Smooth muscle cell (in vitro differentiated cells): Measurements from ENCODE around the gene CDKAL1. TPM values are rescaled to one million over a fixed set of nuclear protein-coding genes. Genes with fewer than 3 reads are reported as not detected.

Experiments used
- DNase-seq: peaks from one replicate; lab custom pipeline; 2025; ENCODE audit not compliant: unreplicated experiment; lab: John Stamatoyannopoulos, UW
- H2AFZ ChIP-seq: fragments of 200-600 bp; sonication (generic); 2 replicates; pipeline ENCODE4 v1.6.0; 2016; ENCODE audit warnings: antibody characterized with exemption, low read depth, mild to moderate bottlenecking
- H3F3A ChIP-seq: fragments of 200-600 bp; sonication (generic); 2 replicates; pipeline ENCODE4 v1.6.0; 2017; ENCODE audit warnings: antibody characterized with exemption, low read depth
- H3K27ac ChIP-seq: fragments of 200-600 bp; sonication (generic); 2 replicates; pipeline ENCODE4 v1.5.1; 2016; ENCODE audit warnings: low read depth, mild to moderate bottlenecking
- H3K27me3 ChIP-seq: fragments of 200-600 bp; sonication (generic); 2 replicates; pipeline ENCODE4 v1.6.1; 2016; ENCODE audit warnings: low read depth, mild to moderate bottlenecking
- H3K36me3 ChIP-seq: fragments of 200-600 bp; sonication (generic); 2 replicates; pipeline ENCODE4 v1.5.1; 2016; ENCODE audit warnings: low read depth
- H3K4me1 ChIP-seq: fragments of 200-600 bp; sonication (generic); 2 replicates; pipeline ENCODE4 v1.5.1; 2016; ENCODE audit warnings: low read depth
- H3K4me2 ChIP-seq: fragments of 200-600 bp; sonication (generic); 2 replicates; pipeline ENCODE4 v1.6.0; 2016; ENCODE audit warnings: mild to moderate bottlenecking
- H3K4me3 ChIP-seq: fragments of 200-600 bp; sonication (generic); 2 replicates; pipeline ENCODE4 v1.5.1; 2016; ENCODE audit warnings: mild to moderate bottlenecking
- H3K79me2 ChIP-seq: fragments of 200-600 bp; sonication (generic); 2 replicates; pipeline ENCODE4 v1.6.0; 2016; ENCODE audit warnings: low read depth, mild to moderate bottlenecking
- H3K9ac ChIP-seq: fragments of 200-600 bp; sonication (generic); 2 replicates; pipeline ENCODE4 v1.6.0; 2016; ENCODE audit warnings: low read depth
- H3K9me3 ChIP-seq: fragments of 200-600 bp; sonication (generic); replicated peaks from 2 replicates; pipeline ENCODE4 v1.5.1; 2016; ENCODE audit warnings: low read depth
- H4K20me1 ChIP-seq: fragments of 200-600 bp; sonication (generic); 2 replicates; pipeline ENCODE4 v1.6.0; 2016; ENCODE audit warnings: low read depth
- CTCF ChIP-seq: fragments of 200-600 bp; sonication (generic); IDR thresholded peaks from 2 replicates; pipeline ENCODE4 v1.5.1; 2017; ENCODE audit warnings: borderline replicate concordance, mild to moderate bottlenecking, antibody characterized with exemption; ENCODE audit not compliant: insufficient read depth, poor library complexity, severe bottlenecking
- WGBS: methylation state at CpG from one replicate; pipeline ENCODE4 v1.1.7; 2016; ENCODE audit warnings: low lambda C conversion rate; 5-methylcytosine and 5-hydroxymethylcytosine counted together
- polyA plus RNA-seq: library from polyadenylated mRNA; unstranded; fragments of >200 nt; fragmentation: Nextera tagmentation; extraction: Ambion mirVana; gene quantifications from 2 replicates; pipeline ENCODE4 v1.2.1, GENCODE V29; 2016
- total RNA-seq: library from RNA; depleted of rRNA; stranded (reverse); fragments of >200 nt; gene quantifications from 2 replicates; pipeline ENCODE4 v1.2.3, GENCODE V29; 2014

Gene CDKAL1
- total and polyA plus RNA-seq, 2 experiments from 2014 or later = 16.5 to 16.6 TPM

- 94% methylated on average over 1 of the region's 1 CpG for WGBS
- no peak overlapping the region for H3K27ac ChIP-seq
- no peaks in the 10 kb centered on the region for H3K9me3 ChIP-seq
- no peak overlapping the region for H3K4me2 ChIP-seq
- no peak overlapping the region for H3K9ac ChIP-seq
- H3K4me1 ChIP-seq = peaks cover 5% of the 10 kb centered on the region
- DNase-seq = no peak
- no peaks in the 10 kb centered on the region for H3K36me3 ChIP-seq
- H3K79me2 ChIP-seq = no peaks in the 10 kb centered on the region
- H2AFZ ChIP-seq = no peak overlapping the region
- no peaks in the 10 kb centered on the region for H3F3A ChIP-seq
- no peak overlapping the region for H3K4me3 ChIP-seq
- no peaks in the 10 kb centered on the region for H3K27me3 ChIP-seq
- H4K20me1 ChIP-seq = no peaks in the 10 kb centered on the region
- no peak for TF ChIP-seq CTCF
These were observed 414.9 kb downstream of the CDKAL1 start for GRCh38 chr6:20949138-20949537.

GRCh38 chr6:20952699-20953474, 418.6 kb downstream of the CDKAL1 start:
- TF ChIP-seq CTCF = peak; percentile 10
- H3F3A ChIP-seq = no peaks in the 10 kb centered on the region
- H3K4me3 ChIP-seq = no peak overlapping the region
- no peaks in the 10 kb centered on the region for H3K27me3 ChIP-seq
- no peaks in the 10 kb centered on the region for H3K9me3 ChIP-seq
- H3K36me3 ChIP-seq = no peaks in the 10 kb centered on the region
- no peak overlapping the region for H2AFZ ChIP-seq
- peaks cover 5% of the 10 kb centered on the region for H3K4me1 ChIP-seq
- WGBS = 54% methylated on average over 5 of the region's 5 CpGs
- DNase-seq = no peak
- H3K79me2 ChIP-seq = no peaks in the 10 kb centered on the region
- H4K20me1 ChIP-seq = no peaks in the 10 kb centered on the region
- no peak overlapping the region for H3K4me2 ChIP-seq
- H3K27ac ChIP-seq = peak overlapping the region; percentile 8
- H3K9ac ChIP-seq = no peak overlapping the region

GRCh38 chr6:20954315-20954714, 420.1 kb downstream of the CDKAL1 start:
- H3K27ac ChIP-seq = no peak overlapping the region
- peaks cover 5% of the 10 kb centered on the region for H3K4me1 ChIP-seq
- no peak overlapping the region for H3K4me3 ChIP-seq
- no peaks in the 10 kb centered on the region for H3K27me3 ChIP-seq
- no peak for DNase-seq
- no peak overlapping the region for H2AFZ ChIP-seq
- no peak overlapping the region for H3K4me2 ChIP-seq
- H3K79me2 ChIP-seq = no peaks in the 10 kb centered on the region
- H3K36me3 ChIP-seq = no peaks in the 10 kb centered on the region
- H4K20me1 ChIP-seq = no peaks in the 10 kb centered on the region
- H3F3A ChIP-seq = no peaks in the 10 kb centered on the region
- H3K9me3 ChIP-seq = no peaks in the 10 kb centered on the region
- WGBS = 76% methylated on average over 2 of the region's 2 CpGs
- no peak overlapping the region for H3K9ac ChIP-seq
- TF ChIP-seq CTCF = no peak

- WGBS = 50% methylated on average over 2 of the region's 2 CpGs
- Histone ChIP-seq H3K36me3 (no peaks in the 10 kb centered on the region), H4K20me1 (no peaks in the 10 kb centered on the region), H2AFZ (no peak overlapping the region), H3K9me3 (no peaks in the 10 kb centered on the region), H3K9ac (no peak overlapping the region), H3K27ac (no peak overlapping the region), H3K4me1 (peaks cover 5% of the 10 kb centered on the region), H3K4me2 (no peak overlapping the region), H3K27me3 (no peaks in the 10 kb centered on the region), H3F3A (no peaks in the 10 kb centered on the region), H3K79me2 (no peaks in the 10 kb centered on the region), H3K4me3 (no peak overlapping the region)
- DNase-seq = no peak
- no peak for TF ChIP-seq CTCF
These were observed 420.9 kb downstream of the CDKAL1 start for GRCh38 chr6:20955131-20955530.
